Type B pancreatic cell (in vitro differentiated cells): ENCODE data around the gene RGS9BP. TPM values are rescaled to one million over a fixed set of nuclear protein-coding genes. Genes with fewer than 3 reads are reported as not detected.

Experiments
- DNase-seq: peaks from one replicate; pipeline ENCODE4 v3.0.0; 2021; ENCODE audit warnings: mixed read lengths; ENCODE audit not compliant: unreplicated experiment; ENCODE audit errors: extremely low spot score
- H3K27ac Mint-ChIP-seq: 2 replicates; pipeline ENCODE4 v1.8.0; 2021; ENCODE audit warnings: mild to moderate bottlenecking, mixed read lengths
- H3K27me3 Mint-ChIP-seq: 2 replicates; pipeline ENCODE4 v1.8.0; 2021; ENCODE audit warnings: mixed read lengths
- H3K36me3 Mint-ChIP-seq: 2 replicates; pipeline ENCODE4 v1.8.0; 2021; ENCODE audit warnings: mixed read lengths
- H3K4me1 Mint-ChIP-seq: one replicate; pipeline ENCODE4 v1.8.0; 2021; ENCODE audit warnings: mixed read lengths; ENCODE audit not compliant: unreplicated experiment
- H3K4me3 Mint-ChIP-seq: 2 replicates; pipeline ENCODE4 v1.8.0; 2021; ENCODE audit warnings: mild to moderate bottlenecking, mixed read lengths
- H3K9me3 Mint-ChIP-seq: 2 replicates; pipeline ENCODE4 v1.8.0; 2021; ENCODE audit warnings: mixed read lengths
- CTCF ChIP-seq: fragments of 200-600 bp; sonication (generic); conservative IDR thresholded peaks from 2 replicates; pipeline ENCODE4 v1.5.0; 2021; ENCODE audit warnings: antibody characterized with exemption, mild to moderate bottlenecking
- total RNA-seq: library from RNA; stranded (reverse); gene quantifications from 2 replicates; pipeline ENCODE4 v1.2.1, GENCODE V29; 2021; ENCODE audit warnings: low replicate concordance

RGS9BP gene
- total RNA-seq, 1 donor from 2014 or later = 1.4 TPM

DNA sequence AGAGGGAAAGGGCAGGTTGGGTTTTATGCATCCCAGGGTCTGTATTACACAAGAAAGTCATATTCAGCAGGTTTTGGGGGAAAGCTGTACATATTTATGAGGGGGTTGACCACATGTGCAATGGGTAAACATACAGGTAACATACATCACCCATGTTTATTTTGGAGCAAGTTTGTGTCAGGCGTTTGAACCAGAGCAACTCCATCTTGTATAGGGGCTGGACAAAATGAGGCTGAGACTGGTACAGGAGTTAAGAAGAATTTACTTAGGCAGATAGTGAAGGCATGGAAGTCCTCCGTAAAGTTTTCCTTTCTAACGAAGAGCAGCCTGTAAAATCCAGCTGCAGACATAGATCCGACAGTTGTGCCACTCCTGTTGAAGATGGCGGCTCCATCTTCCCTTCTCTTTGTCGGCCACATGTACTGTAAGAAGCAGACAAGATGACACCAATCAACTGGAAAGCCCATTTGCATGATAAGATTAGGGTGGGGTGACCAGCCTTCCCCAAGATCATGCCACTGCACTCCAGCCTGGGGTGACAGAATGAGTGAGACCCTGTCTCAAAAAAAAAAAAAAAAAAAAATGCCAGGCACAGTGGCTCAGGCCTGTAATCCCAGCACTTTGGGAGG is 11.3 kb downstream of the RGS9BP start:
- TF ChIP-seq CTCF = no peak
- no peaks in the 10 kb centered on the region for H3K9me3 Mint-ChIP-seq
- H3K27ac Mint-ChIP-seq = no peak overlapping the region
- H3K4me3 Mint-ChIP-seq = no peak overlapping the region
- no peaks in the 10 kb centered on the region for H3K36me3 Mint-ChIP-seq
- H3K4me1 Mint-ChIP-seq = peaks cover 12% of the 10 kb centered on the region
- DNase-seq = no peak
- peaks cover 4% of the 10 kb centered on the region for H3K27me3 Mint-ChIP-seq

- no peaks in the 10 kb centered on the region for H3K36me3 Mint-ChIP-seq
- peaks cover 8% of the 10 kb centered on the region for H3K4me1 Mint-ChIP-seq
- no peak overlapping the region for H3K27ac Mint-ChIP-seq
- no peak for DNase-seq
- no peaks in the 10 kb centered on the region for H3K27me3 Mint-ChIP-seq
- no peak for TF ChIP-seq CTCF
- no peak overlapping the region for H3K4me3 Mint-ChIP-seq
- H3K9me3 Mint-ChIP-seq = no peaks in the 10 kb centered on the region
Observed at GRCh38 chr19:32687681-32688080, 12.0 kb downstream of the RGS9BP start.

DNA sequence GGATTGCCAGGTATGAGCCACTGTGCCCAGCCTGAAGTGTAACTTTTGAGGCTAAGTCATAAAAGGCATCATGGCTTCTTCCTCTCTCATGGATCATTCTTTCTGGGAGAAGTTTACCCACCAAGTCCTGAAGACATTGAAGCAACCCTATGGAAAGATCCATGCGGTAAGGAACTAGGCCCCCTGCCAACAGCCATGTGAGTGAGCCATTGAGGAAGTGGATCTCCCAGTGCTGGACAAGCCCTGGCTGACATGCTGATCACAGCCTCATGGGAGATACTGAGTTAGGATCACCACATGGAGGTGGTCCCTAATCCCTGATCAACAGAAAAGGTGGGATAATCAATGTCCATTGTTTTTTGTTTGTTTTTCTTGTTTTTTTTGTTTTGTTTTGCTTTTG is 12.7 kb downstream of the RGS9BP start:
- Mint-ChIP-seq H3K27ac (no peak overlapping the region), H3K9me3 (peaks cover 5% of the 10 kb centered on the region), H3K36me3 (peaks cover 5% of the 10 kb centered on the region)

GRCh38 chr19:32691291-32691951 is 15.8 kb downstream of the RGS9BP start, which contains the start of gene NUDT19:
NUDT19 (plus strand) TSS chr19:32691821; CDS start chr19:32691961, 140 bp downstream.
- H3K27ac Mint-ChIP-seq = peak within 1 kb of the TSS; percentile 91
- peak; percentile 79 for DNase-seq
- peak within 1 kb of the TSS; percentile 88 for H3K4me3 Mint-ChIP-seq
- H3K27me3 Mint-ChIP-seq = no peaks in the 10 kb centered on the region
- no peak for TF ChIP-seq CTCF
- peaks cover 22% of the 10 kb centered on the region for H3K36me3 Mint-ChIP-seq
- H3K4me1 Mint-ChIP-seq = peaks cover 27% of the 10 kb centered on the region
- peaks cover 6% of the 10 kb centered on the region for H3K9me3 Mint-ChIP-seq

More for the DNA sequence above, 12.7 kb downstream of the RGS9BP start:
- no peaks in the 10 kb centered on the region for H3K27me3 Mint-ChIP-seq
- TF ChIP-seq CTCF = no peak
- H3K4me3 Mint-ChIP-seq = no peak overlapping the region
- no peak for DNase-seq
- peaks cover 14% of the 10 kb centered on the region for H3K4me1 Mint-ChIP-seq

DNA sequence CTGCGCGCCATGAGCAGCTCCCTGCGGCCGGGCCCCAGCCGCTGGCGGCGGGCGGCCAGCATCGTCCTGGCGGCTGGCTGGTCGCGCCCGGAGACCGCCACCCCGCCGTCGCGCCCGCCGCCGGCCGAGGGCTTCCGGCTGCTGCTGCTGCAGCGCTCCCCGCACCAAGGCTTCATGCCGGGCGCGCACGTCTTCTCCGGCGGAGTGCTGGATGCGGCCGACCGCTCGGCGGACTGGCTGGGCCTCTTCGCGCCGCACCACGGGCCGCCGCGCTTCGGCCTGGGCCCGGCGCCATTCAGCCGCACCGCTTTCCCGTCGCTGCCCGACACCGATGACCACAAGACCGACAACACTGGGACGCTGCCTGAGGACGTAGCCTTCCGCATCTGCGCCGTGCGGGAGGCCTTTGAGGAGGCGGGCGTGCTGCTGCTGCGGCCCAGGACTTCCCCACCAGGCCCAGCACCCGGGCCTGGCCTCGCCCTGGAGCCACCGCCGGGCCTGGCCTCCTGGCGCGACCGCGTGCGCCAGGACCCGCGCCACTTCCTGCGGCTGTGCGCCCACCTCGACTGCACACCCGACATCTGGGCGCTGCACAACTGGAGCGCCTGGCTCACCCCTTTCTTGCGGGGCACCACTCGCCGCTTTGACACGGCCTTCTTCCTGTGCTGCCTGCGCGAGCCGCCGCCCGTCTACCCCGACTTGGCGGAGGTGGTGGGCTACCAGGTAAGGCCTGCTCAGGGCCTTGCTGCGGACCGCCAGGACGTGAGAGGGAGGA is 16.5 kb downstream of the RGS9BP start:
- Mint-ChIP-seq H3K4me1 (peaks cover 27% of the 10 kb centered on the region), H3K4me3 (peak overlapping the region; percentile 88), H3K9me3 (peaks cover 6% of the 10 kb centered on the region), H3K36me3 (peaks cover 23% of the 10 kb centered on the region), H3K27me3 (no peaks in the 10 kb centered on the region), H3K27ac (peak overlapping the region; percentile 91)
- DNase-seq = no peak
- TF ChIP-seq CTCF = no peak
